NCI-H2171 treated with DMSO at 0.1 percent for 48 hours (cell line): Measurements from ENCODE around the gene PTGES2.

Experiments used
- DNase-seq: peaks from one replicate; lab custom pipeline; 2025; lab: John Stamatoyannopoulos, UW

PTGES2 gene

DNA sequence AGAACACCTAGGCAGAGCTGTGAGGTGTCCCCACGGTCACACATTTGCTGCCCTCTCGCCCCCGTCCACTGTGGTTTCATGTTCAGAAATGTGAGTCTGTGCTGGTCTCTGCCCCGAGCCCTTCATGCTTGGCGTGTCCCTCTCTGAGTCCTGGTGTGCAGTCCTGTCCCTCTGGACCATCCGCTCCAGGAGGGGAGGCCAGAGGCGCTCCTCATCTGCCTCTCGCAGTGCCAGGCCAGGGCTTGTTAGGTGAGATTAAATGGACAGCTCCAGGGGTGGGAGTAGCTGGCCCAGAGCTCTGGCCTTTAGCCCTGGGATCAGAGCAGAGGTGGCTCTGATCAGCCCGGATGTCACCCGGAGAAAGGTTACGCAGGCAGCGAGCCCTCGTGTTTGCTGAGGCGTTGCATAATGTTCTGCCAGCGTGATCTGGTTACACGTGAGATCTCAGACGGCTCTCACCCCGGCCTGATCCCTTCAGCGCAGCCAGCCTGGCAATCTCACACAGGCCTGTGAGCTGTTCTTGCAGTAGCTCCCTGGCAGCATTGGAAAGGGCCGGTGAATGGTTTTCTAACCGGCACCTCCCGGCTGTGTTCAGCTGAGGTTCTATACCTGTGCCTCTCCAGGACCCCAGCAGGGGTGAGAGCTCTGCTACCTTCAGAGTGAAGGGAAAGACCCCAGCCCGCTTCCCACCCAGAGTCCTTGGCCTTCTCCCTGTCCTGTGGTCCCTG lies 24.5 kb downstream of the PTGES2 start:
- peak; percentile 62 for DNase-seq

DNA sequence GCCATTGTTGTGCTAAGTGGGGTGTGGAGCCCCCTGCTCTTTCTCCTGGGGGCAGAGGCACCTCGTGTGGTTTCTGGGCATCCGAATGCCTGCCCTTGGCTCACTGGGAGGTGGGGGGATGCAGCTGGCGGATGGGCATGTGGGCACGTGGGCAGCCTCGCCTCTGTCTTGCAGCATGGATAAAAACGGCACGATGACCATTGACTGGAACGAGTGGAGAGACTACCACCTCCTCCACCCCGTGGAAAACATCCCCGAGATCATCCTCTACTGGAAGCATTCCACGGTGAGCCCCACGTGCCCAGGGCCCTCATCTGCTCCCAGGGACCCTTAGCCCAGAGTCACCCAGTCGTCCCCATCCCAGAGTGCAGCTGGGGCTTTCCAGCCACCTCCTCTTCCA lies 25.3 kb downstream of the PTGES2 start:
- no peak for DNase-seq

DNA sequence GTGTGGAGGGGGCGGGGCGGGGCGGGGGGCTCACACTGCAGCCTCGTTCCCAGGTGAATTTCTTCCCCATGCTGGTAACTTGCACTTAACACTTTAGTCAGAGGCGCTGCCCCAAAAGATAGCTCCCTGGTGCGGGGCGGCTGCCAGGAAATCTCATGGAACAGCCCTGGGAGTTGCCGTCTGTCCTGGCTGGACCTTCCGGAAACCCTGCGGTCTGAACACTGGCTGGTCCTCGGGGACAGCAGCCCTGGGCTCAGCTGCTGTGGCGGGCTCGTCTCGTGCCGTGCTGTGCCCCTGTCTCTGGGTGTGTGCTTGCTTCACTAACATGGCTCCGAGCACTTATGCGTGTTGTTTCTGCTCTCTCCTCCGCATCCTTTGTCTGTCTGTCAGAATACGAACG lies 25.8 kb downstream of the PTGES2 start:
- no peak for DNase-seq

DNA sequence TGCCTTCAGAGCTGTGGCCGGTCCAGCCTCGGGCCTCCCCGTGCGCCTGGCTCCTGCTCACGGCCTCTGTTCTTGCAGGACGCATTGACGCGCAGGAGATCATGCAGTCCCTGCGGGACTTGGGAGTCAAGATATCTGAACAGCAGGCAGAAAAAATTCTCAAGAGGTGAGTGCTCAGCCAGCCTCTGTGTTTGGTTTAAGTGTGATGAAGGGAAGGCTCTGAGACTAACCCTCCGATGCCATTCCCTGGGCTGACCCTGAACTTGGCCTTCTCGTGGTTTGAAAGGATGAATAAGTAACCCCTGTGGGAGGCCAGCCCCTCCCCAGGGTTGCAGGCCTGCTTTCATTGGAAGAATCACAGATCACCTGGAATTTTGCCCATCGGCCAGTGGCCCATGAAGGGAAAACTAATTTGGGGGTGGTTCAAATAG lies 26.3 kb downstream of the PTGES2 start:
- no peak for DNase-seq

DNA sequence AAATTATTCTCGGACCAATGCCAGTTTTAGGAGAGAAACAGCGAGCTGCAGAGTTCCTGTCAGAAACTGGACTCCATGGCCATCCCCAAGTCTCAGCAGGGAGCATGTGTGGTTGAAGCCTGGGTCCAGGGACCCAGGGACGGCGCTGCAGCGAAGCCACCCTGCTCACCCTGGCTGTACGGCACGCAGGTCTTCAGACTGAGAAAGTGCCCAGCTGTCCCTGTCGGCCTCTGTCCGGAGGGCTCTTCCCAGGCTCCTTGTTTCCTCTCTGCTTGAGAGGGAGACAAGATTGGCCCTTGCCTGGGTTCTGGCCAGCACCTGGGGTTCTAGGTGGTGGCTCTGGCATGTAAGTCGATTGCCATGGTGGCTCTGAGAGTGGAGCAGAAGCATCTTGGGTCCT lies 26.9 kb downstream of the PTGES2 start:
- no peak for DNase-seq

DNA sequence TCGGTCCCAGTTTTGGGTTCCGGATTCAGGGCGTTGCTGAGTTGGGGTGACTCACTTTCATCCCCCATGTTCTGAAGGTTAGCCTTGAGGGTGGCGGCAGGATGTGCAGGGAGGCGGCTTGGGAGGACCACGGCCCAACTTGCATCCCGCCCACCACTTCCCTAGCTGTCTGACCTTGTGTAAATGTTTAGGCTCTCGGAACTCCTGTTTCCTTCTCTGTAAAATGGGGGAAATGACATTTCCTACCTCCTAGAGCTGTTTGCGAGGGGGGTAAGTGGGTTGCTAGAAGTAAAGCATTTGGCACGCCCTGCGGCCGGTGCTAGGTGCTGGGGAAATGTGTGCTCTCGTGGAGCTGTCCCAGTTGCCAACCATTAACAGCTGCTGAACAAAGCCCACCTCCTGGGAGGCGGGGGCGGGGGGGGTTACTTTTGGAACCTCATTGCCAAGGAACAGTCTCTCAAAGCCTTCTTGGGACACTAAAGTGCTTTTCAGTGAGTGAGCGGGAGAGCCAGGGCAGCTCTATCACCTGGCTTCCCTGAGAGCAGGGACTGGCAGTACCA lies 27.5 kb downstream of the PTGES2 start:
- DNase-seq, result no peak

DNA sequence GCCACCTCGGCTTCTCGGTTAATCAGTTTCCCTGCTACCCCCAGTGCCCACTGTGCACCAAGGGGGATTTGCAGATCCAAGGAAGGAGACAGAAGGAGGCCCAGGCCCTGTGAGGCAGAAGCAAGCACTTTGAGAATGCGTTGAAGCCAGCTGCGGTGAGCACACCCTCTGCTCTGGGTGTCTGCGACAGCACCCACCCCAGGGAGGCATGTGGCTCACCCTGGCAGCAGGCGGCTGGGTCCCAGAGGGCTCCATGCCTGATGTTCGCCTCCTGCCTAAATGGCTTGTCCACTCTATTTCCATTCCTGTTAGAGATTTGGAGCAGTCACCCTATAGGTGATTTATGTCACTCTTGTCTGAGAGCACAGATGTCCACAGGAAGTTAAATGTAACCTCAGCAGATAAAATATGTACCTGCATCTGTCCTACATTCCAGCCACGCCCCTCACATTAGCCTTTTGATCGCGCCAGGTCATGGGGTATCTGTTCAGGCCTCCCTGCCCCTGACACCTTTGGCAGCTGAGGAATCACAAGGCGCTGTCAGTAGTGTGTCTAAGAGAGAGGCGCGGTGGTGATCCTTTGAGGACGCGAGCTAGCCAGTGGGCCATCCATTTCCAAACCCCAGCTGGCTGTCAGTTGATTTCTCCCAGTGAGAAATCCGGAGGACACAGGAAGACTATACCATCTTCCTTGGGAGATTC lies 28.1 kb downstream of the PTGES2 start:
- DNase-seq, result peak; percentile 46

DNA sequence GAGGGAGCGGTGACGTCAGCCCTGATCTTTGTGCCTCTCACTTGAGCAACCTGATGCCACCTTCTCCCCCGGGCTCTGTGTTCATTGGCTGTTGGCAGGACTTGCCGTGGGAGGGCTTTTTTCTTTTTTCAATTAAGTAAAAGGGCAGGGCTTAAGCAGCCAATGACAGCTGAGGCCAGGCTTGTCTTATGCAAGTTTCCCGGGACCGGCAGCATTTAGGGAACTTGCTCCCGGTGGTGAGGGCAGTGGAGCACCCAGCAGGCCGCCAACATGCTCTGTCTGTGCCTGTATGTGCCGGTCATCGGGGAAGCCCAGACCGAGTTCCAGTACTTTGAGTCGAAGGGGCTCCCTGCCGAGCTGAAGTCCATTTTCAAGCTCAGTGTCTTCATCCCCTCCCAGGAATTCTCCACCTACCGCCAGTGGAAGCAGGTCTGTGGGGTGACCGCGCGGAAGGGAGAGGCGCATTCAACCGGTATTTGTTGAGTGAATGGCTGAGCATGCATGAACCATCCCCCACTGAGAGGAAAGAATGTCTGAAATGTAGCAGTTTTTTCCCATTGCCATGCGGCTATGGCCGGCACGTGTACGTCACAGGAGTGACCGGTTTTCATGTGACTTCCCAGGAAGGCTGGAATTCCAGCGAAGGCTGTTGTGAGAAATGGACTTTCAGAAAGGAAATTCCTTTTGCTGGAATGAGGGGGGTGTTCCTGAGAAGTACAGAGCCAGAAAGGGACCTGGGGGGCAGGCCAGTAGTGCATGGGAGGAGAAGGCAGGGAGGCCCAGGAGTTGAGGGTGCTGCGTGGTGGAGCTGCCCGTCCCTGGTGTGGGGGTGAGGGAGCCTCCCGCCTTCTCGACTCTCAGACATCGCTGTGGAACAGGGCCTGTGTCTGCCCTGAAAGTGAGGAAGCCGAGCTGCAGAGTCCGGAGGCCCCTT lies 29.0 kb downstream of the PTGES2 start:
- DNase-seq, result peak; percentile 99

DNA sequence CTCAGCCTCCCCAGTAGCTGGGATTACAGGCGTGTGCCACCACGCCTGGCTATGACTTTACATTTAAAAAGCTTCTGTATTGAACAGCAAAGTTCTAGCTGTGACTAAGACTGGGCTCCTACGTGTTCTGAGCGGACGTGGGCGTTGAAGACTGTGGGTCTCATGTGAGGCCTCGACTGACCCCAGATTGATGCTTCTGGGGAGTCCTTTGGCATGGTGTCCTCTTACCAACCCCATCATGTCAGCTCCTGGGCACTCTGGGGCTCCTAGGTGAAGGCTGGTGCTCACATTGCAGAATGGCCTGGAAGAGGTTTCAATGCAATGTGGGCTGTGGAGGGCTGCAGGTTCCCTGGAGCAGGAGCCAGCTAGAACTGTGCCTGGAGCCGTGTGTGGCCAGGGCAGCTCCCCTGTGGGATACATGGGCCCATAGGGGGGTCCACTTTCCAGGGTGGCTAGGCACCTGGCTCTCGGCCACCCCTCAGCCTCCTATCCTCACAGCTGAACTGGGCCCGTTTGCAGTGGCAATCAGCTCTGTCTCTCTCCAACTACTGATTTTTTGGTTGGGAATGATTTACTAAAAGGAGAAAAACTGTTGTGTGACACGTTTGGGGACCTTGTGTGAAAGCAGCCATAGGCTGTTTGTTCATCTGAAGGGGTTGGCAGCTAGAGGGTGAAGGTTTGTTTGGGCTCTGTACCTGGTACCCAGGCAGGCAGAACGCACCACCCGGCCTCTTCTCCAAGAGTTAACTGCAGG lies 29.8 kb downstream of the PTGES2 start:
- no peak for DNase-seq

DNA sequence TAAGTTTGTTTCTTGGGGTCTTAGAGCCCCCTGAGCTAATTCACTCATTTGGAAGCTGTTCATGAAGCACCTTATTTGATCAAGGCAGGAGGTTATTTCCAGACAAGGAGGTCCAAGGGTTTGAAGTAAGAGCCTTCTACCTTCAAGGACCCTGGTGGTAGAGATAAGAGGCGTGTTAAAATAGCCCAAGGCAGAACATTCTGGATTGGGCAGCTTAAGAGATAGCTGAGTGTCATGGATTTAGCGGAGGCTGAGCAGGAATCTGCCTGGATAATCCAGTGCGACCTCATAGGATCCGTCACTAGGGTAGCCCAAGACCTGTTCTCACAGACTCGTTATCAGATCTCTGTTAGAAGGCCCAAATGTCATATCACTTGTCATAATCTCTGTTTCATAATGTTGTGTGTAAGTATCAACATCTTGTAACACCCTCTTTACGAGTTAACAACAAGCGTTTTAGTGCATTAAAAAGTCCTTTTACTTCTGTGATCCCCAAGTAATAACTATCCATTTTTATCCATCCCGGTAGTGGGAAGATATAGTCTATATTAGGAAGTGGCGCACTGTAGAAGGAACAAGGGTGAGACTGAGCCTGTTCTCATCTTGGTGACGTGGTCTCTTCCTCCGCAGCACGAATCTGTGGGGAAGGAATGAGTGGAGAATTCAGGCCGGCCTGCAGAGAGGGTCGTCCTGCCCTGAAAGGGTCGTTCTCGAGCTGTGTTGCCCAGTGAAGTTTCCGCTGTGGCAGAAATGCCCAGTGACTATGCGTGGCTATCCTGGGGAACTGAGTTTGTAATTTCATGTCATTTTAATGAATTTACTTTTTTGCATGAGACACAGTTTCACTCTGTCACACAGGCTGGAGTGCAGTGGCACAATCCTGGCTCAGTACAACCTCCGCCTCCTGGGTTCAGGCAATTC lies 30.7 kb downstream of the PTGES2 start:
- DNase-seq, result no peak

DNA sequence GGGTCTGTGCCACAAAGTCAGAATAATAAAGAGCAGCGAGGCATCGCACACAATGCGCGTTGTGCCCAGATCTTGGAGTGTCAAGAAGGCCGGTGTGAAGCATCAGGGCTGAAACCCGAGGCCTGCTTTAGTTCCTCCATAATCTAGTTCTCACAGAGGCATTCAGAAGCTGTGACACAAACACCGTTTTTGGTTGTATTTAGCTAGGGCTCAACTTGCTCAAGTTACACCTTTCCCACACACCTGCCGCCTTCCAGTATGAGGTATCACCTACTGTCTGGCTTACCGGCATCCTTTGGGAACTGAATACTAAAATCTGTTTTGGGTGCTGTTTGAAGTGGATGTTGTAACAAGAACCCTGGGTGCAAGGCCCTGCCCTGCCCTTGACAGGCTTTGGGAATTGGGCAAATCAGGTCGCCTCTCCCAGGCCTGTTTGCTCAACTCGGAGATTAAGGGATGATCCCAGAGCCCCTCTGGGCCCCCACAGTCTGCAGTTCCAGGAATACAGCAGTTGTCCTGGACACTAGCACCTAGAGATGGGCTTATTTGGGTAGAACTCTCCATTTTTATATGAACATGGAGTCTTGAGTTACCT lies 32.5 kb downstream of the PTGES2 start:
- DNase-seq, result peak; percentile 80

DNA sequence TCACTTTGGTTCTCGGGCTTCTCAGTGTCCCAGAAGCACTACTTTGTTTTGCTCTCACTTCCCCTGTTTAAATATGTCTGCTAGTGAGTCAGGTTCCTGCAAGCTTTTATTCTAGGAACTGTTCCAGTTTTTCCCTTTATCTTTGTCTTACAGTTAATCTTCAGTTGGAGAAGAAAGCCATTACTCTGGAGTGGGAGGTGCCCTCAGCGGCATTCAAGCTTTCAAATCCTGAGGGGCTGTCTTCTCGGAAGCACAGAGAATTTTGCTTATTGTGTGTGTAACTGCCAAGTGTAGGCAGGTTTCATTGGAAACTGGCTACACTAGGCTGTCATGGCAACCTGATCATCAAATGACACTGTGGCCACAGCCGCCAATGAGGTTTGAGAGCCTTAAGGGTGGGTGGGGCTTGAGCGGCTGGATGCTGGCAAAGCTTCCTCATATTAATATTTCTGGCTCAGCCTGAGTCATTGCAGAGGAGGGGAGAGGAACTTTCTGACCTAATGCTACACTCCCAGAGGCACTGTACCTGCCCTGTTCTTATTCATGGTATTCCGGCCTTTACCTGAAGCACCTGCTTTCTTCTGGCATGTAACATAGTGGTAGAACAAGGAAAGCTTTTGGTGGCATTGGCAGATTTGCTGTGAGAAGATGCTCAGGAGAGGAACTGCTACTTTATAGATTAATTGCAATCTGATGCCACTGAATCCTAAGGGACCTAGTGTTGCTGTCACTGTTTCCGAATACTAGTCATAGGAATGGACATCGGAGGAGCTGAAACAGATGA lies 33.2 kb downstream of the PTGES2 start:
- peak; percentile 96 for DNase-seq

DNA sequence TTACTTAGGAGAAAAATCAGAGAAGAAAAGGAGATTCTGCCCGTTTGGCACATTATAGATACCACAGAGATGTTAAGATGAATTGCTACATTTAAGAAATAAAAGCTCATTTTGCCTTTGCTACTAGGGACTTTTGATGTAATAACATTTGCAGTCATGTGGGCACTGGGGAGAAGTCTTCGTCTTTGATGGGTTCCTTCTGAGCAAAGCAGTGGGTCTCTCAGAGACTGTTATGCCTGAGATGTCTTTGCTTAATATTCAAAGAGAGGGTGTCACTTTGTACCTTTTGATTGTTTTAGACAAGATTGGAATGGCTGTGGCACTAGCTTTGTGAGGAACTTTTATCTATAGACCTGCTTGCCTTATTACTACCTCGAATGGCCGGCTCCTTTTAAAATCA lies 34.5 kb downstream of the PTGES2 start:
- no peak for DNase-seq

DNA sequence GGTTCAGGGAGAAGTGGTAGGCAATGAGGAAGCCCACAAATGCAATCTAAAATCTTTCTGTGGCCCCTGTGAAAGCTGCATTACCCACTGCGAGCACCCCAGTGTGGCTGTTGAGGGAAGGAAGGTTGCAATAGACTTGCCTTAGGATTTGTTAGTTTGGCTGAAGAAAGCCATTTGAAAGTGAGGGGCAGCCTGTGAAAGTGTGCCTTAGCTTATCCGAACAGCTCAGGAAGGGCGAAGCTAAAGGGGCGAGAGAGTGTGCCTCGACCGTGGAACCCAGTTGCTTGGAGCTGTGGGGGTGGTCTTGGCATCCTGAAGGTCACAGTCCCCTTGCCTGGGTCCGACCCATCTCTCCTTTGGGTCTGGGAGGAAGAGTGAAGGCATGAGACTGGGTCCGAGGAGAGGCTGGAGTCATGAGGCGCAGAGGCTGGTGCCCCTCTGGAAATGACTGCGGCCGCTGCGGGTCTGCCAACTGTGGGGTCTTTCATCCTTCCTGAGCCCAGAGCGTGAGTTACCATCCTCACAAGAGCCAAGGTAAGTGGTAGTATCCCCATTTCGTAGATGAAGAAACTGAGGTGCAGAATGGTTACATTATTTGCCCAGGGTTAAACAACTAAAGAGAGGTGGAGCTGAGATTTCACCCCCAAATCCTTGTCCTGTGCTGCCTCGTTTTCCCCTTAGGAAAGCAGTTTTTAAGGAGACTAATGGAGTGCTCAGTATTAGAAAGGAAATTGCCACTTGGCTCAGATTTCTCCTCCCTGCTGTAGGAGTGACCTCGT lies 35.1 kb downstream of the PTGES2 start:
- no peak for DNase-seq

DNA sequence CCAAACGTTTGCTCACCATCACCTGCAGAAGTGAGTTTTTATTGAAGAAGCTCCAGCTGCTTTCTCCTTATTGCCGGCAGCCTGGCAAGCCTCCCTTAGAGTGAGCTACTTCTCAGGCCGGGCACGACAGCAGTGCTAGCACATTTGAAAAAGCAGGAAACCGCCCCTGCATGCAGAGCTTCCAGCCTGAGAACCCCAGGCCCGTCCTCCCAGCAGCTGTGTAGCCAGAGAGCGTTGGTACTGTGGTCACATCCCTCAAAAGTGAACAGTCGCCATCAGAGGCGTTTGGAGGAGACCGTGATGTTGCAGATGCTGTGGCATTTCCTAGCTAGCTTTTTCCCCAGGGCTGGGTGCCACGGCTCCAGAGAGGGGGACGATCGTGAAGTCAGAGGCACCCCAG lies 36.0 kb downstream of the PTGES2 start:
- DNase-seq, result no peak

DNA sequence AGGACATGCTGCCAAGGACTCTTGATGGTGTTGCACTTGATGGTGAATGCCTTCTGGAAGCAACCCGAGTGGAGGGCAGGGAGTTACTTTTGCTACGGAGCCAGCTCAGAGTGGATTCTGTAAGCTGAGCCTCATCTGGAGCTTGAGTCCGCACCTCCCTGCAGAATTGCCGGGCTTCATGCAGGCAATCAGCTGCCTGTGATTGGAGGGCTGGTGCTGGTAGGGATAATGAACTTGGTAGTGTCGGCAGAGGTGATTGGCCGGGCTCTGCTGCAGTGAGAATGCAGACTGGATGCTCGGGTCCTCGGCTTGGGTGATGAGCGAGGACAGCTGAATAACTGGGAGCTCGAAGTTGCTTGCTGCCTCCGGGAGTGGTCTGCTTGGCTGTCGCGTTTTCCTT lies 36.4 kb downstream of the PTGES2 start:
- DNase-seq, result peak; percentile 93

DNA sequence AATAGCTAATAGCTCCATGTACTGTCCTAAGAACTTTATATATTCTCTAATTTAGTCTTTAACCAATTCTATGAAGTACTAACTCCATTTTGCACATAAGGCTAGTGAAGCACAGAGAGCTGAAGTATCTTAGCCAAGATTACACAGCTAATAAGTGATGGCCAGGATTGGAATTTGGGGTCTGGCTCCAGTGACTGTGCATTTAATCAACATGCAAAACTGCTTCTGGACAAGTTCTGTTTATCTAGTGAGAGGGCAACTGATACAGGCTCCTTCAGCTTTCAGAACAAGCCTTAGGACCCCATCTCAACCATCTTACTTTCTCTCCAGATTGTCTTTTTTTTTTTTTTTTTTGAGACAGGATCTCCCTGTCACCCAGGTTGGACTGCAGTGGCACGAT lies 38.2 kb downstream of the PTGES2 start:
- DNase-seq, result no peak

DNA sequence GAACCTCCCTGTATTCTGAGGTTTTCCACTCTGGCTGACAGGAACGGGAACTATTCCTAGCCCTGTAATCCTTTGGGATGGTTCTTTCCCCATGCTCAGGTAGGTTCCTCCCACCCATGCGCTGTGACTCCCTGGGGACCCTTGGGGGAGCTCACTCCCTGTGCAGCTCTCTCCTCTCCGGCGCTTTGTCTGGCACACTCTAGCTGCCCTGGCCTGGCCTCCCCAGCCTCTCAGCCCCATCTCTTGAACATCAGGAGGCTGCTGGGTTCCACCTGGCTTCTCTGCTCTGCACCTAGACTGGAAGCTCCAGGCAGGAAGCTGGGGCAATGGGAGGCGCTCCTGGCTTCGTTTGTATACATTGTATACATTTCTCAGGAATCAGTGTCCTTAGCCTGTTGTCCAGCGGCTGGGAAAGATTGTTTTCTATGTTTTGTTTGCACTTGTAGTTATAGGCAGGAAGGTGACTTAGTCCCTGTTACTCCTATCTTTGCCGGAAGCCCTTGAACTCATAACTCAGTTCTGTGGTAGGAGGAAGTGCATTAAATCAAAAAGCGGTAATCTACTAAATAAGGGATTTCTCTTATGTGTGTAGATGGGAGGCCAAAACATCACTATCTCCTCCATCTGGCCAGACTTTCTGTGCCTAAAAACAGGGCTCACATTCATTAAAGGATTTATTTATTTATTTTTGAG lies 39.1 kb downstream of the PTGES2 start:
- DNase-seq, result no peak
